ENCODE measurements around the gene MRC2. TPM values are rescaled to one million over a fixed set of nuclear protein-coding genes. Genes with fewer than 3 reads are reported as not detected.

The MRC2 gene
- polyA plus RNA-seq, 1 experiment = 271 TPM

DNA sequence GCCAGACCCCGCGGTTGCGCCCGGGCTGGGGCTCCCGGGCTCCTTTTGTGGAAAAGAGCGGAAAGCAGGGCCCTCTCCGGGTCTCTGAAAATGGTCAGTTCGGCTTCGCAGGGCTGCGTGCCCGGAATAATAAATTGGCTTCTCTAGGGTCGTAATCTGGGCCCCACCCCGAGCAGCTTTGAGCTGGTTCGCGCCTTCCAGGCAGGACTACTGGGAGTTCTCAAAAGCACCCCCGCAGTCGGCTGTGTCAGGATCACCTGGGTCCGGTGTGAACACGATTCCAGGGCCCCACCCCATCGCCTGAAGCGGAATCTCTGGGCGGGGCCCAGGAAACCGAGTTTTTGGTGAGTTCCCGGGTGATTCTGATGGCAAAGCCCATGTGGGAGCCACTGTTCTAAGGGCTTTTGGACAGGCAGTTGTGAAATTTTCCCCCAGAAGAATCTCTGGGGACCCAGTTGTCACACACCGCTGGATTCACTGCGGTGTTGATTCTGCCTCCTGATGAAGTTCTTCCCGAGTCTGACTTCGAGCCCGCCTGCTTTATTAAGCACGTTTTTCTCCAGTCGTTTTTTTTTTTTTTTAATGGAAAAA lies 77.0 kb downstream of the MRC2 start:
- TF ChIP-seq, protein P1, sequence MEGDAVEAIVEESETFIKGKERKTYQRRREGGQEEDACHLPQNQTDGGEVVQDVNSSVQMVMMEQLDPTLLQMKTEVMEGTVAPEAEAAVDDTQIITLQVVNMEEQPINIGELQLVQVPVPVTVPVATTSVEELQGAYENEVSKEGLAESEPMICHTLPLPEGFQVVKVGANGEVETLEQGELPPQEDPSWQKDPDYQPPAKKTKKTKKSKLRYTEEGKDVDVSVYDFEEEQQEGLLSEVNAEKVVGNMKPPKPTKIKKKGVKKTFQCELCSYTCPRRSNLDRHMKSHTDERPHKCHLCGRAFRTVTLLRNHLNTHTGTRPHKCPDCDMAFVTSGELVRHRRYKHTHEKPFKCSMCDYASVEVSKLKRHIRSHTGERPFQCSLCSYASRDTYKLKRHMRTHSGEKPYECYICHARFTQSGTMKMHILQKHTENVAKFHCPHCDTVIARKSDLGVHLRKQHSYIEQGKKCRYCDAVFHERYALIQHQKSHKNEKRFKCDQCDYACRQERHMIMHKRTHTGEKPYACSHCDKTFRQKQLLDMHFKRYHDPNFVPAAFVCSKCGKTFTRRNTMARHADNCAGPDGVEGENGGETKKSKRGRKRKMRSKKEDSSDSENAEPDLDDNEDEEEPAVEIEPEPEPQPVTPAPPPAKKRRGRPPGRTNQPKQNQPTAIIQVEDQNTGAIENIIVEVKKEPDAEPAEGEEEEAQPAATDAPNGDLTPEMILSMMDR (IDR thresholded peaks at IDR 0.05; ENCODE audit: insufficient read depth, low read depth, low read length) = no peak
- no peak for DNase-seq (ENCODE audit: low read depth)
- no peaks in the 10 kb centered on the region for H3K36me3 ChIP-seq (ENCODE audit: control insufficient read depth, insufficient read depth, low read length)

DNA sequence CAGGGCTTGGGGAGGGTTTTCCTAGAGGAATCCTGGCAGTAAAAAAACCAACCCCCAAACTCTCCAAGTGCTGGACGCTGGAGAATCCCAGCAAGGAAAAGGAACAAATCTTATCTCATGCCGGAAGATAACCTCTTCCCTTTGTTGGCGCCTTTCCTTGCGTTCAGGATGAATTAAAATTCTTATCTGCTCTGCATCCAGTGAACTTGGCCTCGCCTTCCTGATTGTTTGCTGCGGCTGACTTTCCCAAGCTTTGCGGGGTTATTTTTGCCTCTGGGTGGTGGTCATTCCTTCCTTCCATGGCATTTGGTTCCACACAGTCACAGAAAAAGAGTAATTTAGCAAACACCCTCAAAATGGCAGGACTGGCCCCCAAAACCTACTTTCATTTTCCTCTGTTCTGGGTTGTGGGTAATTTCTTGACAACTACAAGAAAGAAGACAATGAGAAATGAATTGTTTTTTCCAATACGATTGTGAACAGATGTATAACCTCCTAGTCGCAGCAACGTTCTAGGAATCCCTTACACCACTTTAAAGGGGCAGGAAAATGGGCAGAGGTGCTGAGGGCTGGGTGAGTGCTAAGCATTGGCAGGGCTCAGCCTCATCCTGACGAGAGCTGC lies 77.8 kb downstream of the MRC2 start:
- H3K36me3 ChIP-seq (ENCODE audit: control insufficient read depth, insufficient read depth, low read length) = no peaks in the 10 kb centered on the region
- ChIA-PET POLR2A (no interaction called here), CTCF (interaction anchor here (0.6 to 1.8 kb wide), 4 partner anchors 123 to 702 kb away, joined by 3 to 5 read pairs (median 3); no protein-coding TSS in a partner anchor)
- H3K4me3 ChIP-seq (ENCODE audit: low read depth, low read length) = peak overlapping the region; percentile 56
- TF ChIP-seq, protein P1 (IDR thresholded peaks at IDR 0.05; ENCODE audit: insufficient read depth, low read depth, low read length) = no peak
- no peaks in the 10 kb centered on the region for H3K27me3 ChIP-seq (ENCODE audit: control insufficient read depth, insufficient read depth, low read length)
- no peak for DNase-seq (ENCODE audit: low read depth)

More for the DNA sequence above, 77.0 kb downstream of the MRC2 start:
- CTCF ChIA-PET = interaction anchor here (0.7 to 1.8 kb wide), 5 partner anchors 10 to 702 kb away, joined by 3 to 5 read pairs (median 3); no protein-coding TSS in a partner anchor
- Histone ChIP-seq H3K4me3 (ENCODE audit: low read depth, low read length) (peak overlapping the region; percentile 56), H3K27me3 (ENCODE audit: control insufficient read depth, insufficient read depth, low read length) (no peaks in the 10 kb centered on the region)
- POLR2A ChIA-PET = no interaction called here

DNA sequence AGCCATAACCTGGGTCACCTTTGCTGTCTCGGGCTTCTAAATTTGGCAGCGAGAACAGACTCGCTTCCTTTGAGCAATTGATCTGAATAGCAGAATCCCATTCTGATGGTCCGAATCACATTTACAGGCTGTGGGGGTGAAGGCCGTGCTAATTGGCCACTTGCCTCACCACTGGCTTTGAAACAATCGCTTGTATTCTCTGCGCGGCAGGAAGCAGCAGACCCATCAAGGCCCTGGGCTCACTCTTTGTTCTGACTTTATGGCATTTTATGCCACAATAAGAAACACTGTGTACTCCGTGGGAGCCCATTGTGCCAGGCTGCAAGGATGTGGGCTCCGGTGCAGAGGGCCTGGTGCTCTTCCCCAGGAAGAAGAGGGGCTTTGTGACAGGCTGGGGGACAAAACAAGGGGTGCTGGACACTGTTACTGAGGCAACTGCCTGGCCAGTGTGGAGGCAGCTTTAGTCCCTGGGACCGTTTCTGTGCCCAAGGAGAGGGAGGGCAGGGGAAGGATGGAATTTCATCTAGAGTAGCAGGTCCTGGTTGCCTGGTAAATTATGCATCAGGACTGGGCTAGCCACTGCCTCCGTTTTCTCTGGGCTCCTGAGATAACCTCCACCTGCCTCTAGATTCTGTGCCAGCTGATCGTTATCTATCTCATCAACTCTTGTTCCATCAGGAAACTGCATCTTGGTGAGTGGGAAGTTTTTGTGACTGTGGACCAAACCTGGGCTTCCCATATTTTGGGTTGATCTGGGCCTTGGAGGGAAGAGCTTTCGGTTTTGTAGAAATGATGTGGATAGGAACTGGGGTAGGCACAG lies 78.5 kb downstream of the MRC2 start:
- TF ChIP-seq, protein P1 (IDR thresholded peaks at IDR 0.05; ENCODE audit: insufficient read depth, low read depth, low read length) = no peak
- ChIA-PET CTCF (interaction anchor here (0.6 to 1.8 kb wide), 4 partner anchors 19 to 701 kb away, joined by 3 to 5 read pairs (median 3); no protein-coding TSS in a partner anchor), POLR2A (no interaction called here)
- no peaks in the 10 kb centered on the region for H3K36me3 ChIP-seq (ENCODE audit: control insufficient read depth, insufficient read depth, low read length)
- no peaks in the 10 kb centered on the region for H3K27me3 ChIP-seq (ENCODE audit: control insufficient read depth, insufficient read depth, low read length)
- H3K4me3 ChIP-seq (ENCODE audit: low read depth, low read length) = peak overlapping the region; percentile 12; the same call in 1 of the 2 replicates
- no peak for DNase-seq (ENCODE audit: low read depth)

DNA sequence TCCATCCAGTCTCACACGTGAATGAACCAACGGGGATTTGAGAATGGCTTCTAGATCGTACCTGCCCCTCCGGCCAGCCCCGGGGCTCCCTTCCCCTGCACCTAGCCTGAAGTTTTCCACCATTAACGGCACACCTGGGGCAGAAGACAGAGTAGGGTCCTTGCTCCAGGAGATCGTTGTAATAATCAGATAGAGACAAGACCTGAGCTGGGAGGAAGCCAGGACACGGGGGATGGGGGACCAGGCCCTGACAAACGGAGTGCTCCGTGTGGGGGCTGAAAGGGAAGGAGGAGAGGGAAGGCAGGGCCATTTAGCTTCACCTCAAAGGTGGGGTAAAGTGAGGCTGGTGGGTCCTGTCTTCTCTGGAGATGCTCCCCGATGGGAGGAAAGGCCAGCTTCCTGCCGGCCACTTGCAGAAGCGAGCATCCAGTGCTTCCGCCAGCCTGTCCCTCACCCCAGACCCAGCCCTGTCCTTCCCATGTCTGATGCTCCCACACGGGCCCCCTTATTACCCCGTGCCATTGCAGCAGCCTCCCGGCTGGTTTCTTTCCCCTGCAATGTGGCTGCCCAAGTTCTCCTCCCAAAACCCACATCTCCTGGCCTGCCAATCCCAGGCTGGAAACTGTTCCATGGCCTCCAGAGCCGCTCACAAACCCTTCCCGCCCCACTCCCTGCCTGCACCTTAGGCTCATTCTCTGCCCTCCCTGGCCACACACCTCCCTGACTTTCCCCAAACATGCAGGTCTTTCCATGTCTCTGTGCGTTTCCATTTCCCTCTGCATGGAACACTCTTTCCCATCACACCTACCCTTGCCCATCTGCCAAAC lies 79.3 kb downstream of the MRC2 start:
- CTCF ChIA-PET = interaction anchor here (0.6 to 0.8 kb wide), 3 partner anchors 18 to 320 kb away, joined by 3 read pairs; no protein-coding TSS in a partner anchor

More for the DNA sequence above, 79.3 kb downstream of the MRC2 start:
- DNase-seq (ENCODE audit: low read depth) = no peak
- POLR2A ChIA-PET = no interaction called here
- Histone ChIP-seq H3K4me3 (ENCODE audit: low read depth, low read length) (no peak overlapping the region), H3K36me3 (ENCODE audit: control insufficient read depth, insufficient read depth, low read length) (no peaks in the 10 kb centered on the region), H3K27me3 (ENCODE audit: control insufficient read depth, insufficient read depth, low read length) (no peaks in the 10 kb centered on the region)
- TF ChIP-seq, protein P1 (IDR thresholded peaks at IDR 0.05; ENCODE audit: insufficient read depth, low read depth, low read length) = no peak

Measured in BJ (cell line).